Endothelial cell (in vitro differentiated cells): Measurements from ENCODE around the gene GUCY1B1. TPM values are rescaled to one million over a fixed set of nuclear protein-coding genes. Genes with fewer than 3 reads are reported as not detected.

ENCODE experiments used
- DNase-seq: peaks from one replicate; pipeline ENCODE4 v3.0.0; 2021; ENCODE audit warnings: low spot score
- H3K27ac Mint-ChIP-seq: one replicate; pipeline ENCODE4 v1.8.0; 2021; ENCODE audit warnings: mixed read lengths, inconsistent platforms; ENCODE audit not compliant: unreplicated experiment
- H3K27me3 Mint-ChIP-seq: one replicate; pipeline ENCODE4 v1.8.0; 2021; ENCODE audit warnings: mild to moderate bottlenecking, moderate library complexity, mixed read lengths, inconsistent platforms; ENCODE audit not compliant: unreplicated experiment
- H3K36me3 Mint-ChIP-seq: one replicate; pipeline ENCODE4 v1.8.0; 2021; ENCODE audit warnings: mild to moderate bottlenecking, low read depth, mixed read lengths, inconsistent platforms; ENCODE audit not compliant: unreplicated experiment
- H3K4me1 Mint-ChIP-seq: one replicate; pipeline ENCODE4 v1.8.0; 2021; ENCODE audit warnings: mild to moderate bottlenecking, mixed read lengths, inconsistent platforms; ENCODE audit not compliant: unreplicated experiment
- H3K4me3 Mint-ChIP-seq: one replicate; pipeline ENCODE4 v1.8.0; 2021; ENCODE audit warnings: mild to moderate bottlenecking, mixed read lengths, inconsistent platforms; ENCODE audit not compliant: unreplicated experiment
- H3K9me3 Mint-ChIP-seq: one replicate; pipeline ENCODE4 v1.8.0; 2021; ENCODE audit warnings: mixed read lengths, inconsistent platforms; ENCODE audit not compliant: unreplicated experiment
- total RNA-seq: library from RNA; stranded (reverse); fragmentation: NEBNext Ultra II Directional; extraction: Animal tissue kit (Norgen Biotek cat#: 25700); gene quantifications from one replicate; pipeline ENCODE4 v1.2.1, GENCODE V29; 2021; ENCODE audit not compliant: unreplicated experiment
- TF ChIP-seq, protein P1 (sequence below): fragments of 200-600 bp; sonication (generic); IDR thresholded peaks from one replicate; pipeline ENCODE4 v1.5.0; 2021; ENCODE audit warnings: antibody characterized with exemption; ENCODE audit not compliant: unreplicated experiment

The GUCY1B1 gene
- total RNA-seq, 1 donor from 2014 or later: 1.1 TPM

DNA sequence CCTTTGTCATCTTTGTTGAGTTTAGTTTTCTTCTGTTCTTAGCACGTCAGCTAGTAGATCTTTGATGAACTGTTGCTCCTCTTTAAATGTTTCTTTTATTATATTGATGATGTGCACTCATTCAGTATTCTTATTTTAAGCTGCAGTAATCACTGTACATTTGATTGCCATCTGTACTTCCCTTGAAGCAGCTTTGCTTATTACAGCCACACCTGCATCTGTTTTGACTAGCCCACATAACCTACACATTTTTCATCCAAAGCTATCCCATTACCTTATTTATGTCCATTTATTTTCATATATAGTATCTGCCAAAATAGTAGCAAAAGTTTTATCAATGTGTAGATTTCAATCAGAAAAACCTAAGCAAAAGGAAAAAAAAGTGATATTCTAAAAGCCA lies 23.9 kb upstream of the GUCY1B1 start:
- TF ChIP-seq, protein P1, sequence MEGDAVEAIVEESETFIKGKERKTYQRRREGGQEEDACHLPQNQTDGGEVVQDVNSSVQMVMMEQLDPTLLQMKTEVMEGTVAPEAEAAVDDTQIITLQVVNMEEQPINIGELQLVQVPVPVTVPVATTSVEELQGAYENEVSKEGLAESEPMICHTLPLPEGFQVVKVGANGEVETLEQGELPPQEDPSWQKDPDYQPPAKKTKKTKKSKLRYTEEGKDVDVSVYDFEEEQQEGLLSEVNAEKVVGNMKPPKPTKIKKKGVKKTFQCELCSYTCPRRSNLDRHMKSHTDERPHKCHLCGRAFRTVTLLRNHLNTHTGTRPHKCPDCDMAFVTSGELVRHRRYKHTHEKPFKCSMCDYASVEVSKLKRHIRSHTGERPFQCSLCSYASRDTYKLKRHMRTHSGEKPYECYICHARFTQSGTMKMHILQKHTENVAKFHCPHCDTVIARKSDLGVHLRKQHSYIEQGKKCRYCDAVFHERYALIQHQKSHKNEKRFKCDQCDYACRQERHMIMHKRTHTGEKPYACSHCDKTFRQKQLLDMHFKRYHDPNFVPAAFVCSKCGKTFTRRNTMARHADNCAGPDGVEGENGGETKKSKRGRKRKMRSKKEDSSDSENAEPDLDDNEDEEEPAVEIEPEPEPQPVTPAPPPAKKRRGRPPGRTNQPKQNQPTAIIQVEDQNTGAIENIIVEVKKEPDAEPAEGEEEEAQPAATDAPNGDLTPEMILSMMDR: no peak
- H3K27ac Mint-ChIP-seq: no peak overlapping the region
- no peaks in the 10 kb centered on the region for H3K36me3 Mint-ChIP-seq
- no peaks in the 10 kb centered on the region for H3K4me1 Mint-ChIP-seq
- no peaks in the 10 kb centered on the region for H3K27me3 Mint-ChIP-seq
- no peak for DNase-seq
- no peaks in the 10 kb centered on the region for H3K9me3 Mint-ChIP-seq
- no peak overlapping the region for H3K4me3 Mint-ChIP-seq

- no peaks in the 10 kb centered on the region for H3K36me3 Mint-ChIP-seq
- no peak overlapping the region for H3K27ac Mint-ChIP-seq
- H3K9me3 Mint-ChIP-seq: no peaks in the 10 kb centered on the region
- no peaks in the 10 kb centered on the region for H3K4me1 Mint-ChIP-seq
- H3K4me3 Mint-ChIP-seq: no peak overlapping the region
- DNase-seq: no peak
- TF ChIP-seq, protein P1: no peak
- no peaks in the 10 kb centered on the region for H3K27me3 Mint-ChIP-seq
Observed at GRCh38 chr4:155735496-155735895, 23.3 kb upstream of the GUCY1B1 start.

- no peak for DNase-seq
- no peaks in the 10 kb centered on the region for H3K36me3 Mint-ChIP-seq
Observed at GRCh38 chr4:155738548-155738947, 20.3 kb upstream of the GUCY1B1 start.

DNA sequence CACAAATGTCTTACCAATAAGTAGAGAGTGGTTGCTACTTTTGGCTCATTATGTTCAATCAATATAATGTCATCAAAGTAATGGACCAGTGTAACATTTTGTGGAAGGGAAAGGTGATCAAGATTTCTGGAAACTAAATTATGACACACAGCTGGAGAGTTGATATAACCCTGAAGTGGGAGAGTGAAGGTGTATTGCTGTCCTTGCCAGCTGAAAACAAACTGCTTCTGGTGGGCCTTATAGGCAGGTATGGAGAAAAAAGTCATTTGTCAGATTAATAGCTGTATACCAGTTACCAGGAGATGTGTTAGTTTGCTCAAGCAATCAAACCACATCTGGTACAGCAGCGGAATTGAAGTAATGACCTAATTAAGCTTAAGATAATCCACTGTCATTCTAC lies 17.3 kb upstream of the GUCY1B1 start:
- Mint-ChIP-seq H3K9me3 (no peaks in the 10 kb centered on the region), H3K36me3 (no peaks in the 10 kb centered on the region), H3K27ac (no peak overlapping the region), H3K4me3 (no peak overlapping the region), H3K4me1 (no peaks in the 10 kb centered on the region), H3K27me3 (no peaks in the 10 kb centered on the region)
- DNase-seq: no peak
- TF ChIP-seq, protein P1: no peak

More at GRCh38 chr4:155738548-155738947, 20.3 kb upstream of the GUCY1B1 start:
- H3K4me3 Mint-ChIP-seq: no peak overlapping the region
- no peaks in the 10 kb centered on the region for H3K9me3 Mint-ChIP-seq
- no peak overlapping the region for H3K27ac Mint-ChIP-seq
- H3K4me1 Mint-ChIP-seq: no peaks in the 10 kb centered on the region
- H3K27me3 Mint-ChIP-seq: no peaks in the 10 kb centered on the region
- TF ChIP-seq, protein P1: no peak

GRCh38 chr4:155742310-155743015 lies 16.4 kb upstream of the GUCY1B1 start:
- no peak for DNase-seq

More at GRCh38 chr4:155742310-155743015, 16.4 kb upstream of the GUCY1B1 start:
- no peaks in the 10 kb centered on the region for H3K27me3 Mint-ChIP-seq
- no peak overlapping the region for H3K27ac Mint-ChIP-seq
- no peaks in the 10 kb centered on the region for H3K9me3 Mint-ChIP-seq
- no peak overlapping the region for H3K4me3 Mint-ChIP-seq
- TF ChIP-seq, protein P1: peak; percentile 40
- no peaks in the 10 kb centered on the region for H3K36me3 Mint-ChIP-seq
- no peaks in the 10 kb centered on the region for H3K4me1 Mint-ChIP-seq
